ENCODE data around the gene CDK6. TPM values are rescaled to one million over a fixed set of nuclear protein-coding genes. Genes with fewer than 3 reads are reported as not detected.

Gene CDK6
- total and polyA plus RNA-seq, 2 experiments from 2014 or later = 7.4 to 23.7 TPM

DNA sequence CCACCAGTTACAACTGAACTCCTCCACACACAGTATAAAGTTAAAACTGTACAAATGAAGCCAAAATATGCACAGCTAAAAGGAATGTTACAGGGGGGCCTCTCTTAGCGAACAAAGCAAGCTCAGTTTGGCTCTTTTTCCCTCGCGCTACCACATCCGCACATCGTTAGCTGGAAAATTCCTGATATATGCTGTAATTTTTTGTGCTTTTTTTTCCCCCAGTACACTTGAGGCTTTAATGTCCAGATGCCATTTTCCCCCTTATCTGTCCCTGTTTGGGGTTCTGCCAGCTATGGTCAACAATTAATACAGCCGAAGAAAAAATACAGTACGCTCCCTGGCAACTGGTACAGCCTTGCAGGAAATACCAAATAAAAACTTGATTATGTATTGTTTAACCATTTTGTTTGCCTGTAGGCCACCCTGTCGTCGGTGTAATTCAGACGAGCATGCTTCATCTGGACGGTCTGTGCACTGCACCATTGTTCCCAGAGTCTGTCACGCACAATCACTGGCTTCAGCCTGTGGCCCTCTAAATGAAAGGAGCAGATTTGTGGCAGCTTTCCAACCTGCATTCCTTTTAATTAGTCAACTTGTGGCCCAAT is 138.0 kb downstream of the CDK6 start (continued):
- TF ChIP-seq, protein P1, sequence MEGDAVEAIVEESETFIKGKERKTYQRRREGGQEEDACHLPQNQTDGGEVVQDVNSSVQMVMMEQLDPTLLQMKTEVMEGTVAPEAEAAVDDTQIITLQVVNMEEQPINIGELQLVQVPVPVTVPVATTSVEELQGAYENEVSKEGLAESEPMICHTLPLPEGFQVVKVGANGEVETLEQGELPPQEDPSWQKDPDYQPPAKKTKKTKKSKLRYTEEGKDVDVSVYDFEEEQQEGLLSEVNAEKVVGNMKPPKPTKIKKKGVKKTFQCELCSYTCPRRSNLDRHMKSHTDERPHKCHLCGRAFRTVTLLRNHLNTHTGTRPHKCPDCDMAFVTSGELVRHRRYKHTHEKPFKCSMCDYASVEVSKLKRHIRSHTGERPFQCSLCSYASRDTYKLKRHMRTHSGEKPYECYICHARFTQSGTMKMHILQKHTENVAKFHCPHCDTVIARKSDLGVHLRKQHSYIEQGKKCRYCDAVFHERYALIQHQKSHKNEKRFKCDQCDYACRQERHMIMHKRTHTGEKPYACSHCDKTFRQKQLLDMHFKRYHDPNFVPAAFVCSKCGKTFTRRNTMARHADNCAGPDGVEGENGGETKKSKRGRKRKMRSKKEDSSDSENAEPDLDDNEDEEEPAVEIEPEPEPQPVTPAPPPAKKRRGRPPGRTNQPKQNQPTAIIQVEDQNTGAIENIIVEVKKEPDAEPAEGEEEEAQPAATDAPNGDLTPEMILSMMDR (conservative IDR thresholded peaks at IDR 0.05; ENCODE audit: low read depth in 2 of 2) = no peak
- no peak for TF ChIP-seq JUNB (IDR thresholded peaks at IDR 0.05; ENCODE audit: unreplicated experiment)
- TF ChIP-seq STAT1 (IDR thresholded peaks at IDR 0.05; ENCODE audit: unreplicated experiment) = no peak
- no peak for TF ChIP-seq NANOG (IDR thresholded peaks at IDR 0.05; ENCODE audit: borderline replicate concordance)
- TF ChIP-seq, protein P2, sequence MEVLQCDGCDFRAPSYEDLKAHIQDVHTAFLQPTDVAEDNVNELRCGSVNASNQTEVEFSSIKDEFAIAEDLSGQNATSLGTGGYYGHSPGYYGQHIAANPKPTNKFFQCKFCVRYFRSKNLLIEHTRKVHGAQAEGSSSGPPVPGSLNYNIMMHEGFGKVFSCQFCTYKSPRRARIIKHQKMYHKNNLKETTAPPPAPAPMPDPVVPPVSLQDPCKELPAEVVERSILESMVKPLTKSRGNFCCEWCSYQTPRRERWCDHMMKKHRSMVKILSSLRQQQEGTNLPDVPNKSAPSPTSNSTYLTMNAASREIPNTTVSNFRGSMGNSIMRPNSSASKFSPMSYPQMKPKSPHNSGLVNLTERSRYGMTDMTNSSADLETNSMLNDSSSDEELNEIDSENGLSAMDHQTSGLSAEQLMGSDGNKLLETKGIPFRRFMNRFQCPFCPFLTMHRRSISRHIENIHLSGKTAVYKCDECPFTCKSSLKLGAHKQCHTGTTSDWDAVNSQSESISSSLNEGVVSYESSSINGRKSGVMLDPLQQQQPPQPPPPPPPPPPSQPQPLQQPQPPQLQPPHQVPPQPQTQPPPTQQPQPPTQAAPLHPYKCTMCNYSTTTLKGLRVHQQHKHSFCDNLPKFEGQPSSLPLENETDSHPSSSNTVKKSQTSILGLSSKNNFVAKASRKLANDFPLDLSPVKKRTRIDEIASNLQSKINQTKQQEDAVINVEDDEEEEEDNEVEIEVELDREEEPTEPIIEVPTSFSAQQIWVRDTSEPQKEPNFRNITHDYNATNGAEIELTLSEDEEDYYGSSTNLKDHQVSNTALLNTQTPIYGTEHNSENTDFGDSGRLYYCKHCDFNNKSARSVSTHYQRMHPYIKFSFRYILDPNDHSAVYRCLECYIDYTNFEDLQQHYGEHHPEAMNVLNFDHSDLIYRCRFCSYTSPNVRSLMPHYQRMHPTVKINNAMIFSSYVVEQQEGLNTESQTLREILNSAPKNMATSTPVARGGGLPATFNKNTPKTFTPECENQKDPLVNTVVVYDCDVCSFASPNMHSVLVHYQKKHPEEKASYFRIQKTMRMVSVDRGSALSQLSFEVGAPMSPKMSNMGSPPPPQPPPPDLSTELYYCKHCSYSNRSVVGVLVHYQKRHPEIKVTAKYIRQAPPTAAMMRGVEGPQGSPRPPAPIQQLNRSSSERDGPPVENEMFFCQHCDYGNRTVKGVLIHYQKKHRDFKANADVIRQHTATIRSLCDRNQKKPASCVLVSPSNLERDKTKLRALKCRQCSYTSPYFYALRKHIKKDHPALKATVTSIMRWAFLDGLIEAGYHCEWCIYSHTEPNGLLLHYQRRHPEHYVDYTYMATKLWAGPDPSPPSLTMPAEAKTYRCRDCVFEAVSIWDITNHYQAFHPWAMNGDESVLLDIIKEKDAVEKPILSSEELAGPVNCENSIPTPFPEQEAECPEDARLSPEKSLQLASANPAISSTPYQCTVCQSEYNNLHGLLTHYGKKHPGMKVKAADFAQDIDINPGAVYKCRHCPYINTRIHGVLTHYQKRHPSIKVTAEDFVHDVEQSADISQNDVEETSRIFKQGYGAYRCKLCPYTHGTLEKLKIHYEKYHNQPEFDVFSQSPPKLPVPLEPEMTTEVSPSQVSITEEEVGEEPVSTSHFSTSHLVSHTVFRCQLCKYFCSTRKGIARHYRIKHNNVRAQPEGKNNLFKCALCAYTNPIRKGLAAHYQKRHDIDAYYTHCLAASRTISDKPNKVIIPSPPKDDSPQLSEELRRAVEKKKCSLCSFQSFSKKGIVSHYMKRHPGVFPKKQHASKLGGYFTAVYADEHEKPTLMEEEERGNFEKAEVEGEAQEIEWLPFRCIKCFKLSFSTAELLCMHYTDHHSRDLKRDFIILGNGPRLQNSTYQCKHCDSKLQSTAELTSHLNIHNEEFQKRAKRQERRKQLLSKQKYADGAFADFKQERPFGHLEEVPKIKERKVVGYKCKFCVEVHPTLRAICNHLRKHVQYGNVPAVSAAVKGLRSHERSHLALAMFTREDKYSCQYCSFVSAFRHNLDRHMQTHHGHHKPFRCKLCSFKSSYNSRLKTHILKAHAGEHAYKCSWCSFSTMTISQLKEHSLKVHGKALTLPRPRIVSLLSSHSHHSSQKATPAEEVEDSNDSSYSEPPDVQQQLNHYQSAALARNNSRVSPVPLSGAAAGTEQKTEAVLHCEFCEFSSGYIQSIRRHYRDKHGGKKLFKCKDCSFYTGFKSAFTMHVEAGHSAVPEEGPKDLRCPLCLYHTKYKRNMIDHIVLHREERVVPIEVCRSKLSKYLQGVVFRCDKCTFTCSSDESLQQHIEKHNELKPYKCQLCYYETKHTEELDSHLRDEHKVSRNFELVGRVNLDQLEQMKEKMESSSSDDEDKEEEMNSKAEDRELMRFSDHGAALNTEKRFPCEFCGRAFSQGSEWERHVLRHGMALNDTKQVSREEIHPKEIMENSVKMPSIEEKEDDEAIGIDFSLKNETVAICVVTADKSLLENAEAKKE (CRISPR knock-in tag; IDR thresholded peaks at IDR 0.05) = no peak

DNA sequence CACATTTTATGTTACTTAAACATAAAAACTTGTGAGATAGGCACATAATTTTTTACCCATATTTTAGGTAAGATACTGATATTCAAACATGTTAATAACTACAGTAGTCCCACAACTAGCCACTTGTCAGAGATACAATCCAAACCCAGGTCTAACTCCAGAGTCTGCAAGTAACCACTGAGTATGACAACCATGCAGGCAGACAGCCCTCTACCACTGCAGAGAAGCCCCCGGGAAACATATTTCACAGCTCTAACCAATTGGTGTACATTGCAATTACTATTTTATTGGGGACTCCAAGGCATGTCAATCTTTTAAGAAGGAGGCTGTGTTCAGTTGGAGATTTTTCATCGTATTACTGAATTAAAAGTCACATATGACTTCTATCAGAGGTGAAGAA is 139.0 kb downstream of the CDK6 start:
- no peak overlapping the region for H3K27ac Mint-ChIP-seq
- no peak for TF ChIP-seq EZH2 (IDR thresholded peaks at IDR 0.05; ENCODE audit: low read depth, unreplicated experiment)
- TF ChIP-seq, protein P2 (CRISPR knock-in tag; IDR thresholded peaks at IDR 0.05) = no peak

More for the DNA sequence above, 139.0 kb downstream of the CDK6 start:
- Mint-ChIP-seq H3K4me3 (no peak overlapping the region), H3K36me3 (ENCODE audit: low read depth) (no peaks in the 10 kb centered on the region), H3K4me1 (peaks cover 26% of the 10 kb centered on the region), H3K9me3 (no peaks in the 10 kb centered on the region), H3K27me3 (ENCODE audit: insufficient read depth, low read depth, poor library complexity) (no peaks in the 10 kb centered on the region)
- H3K36me3 ChIP-seq (ENCODE audit: insufficient read depth) = no peaks in the 10 kb centered on the region
- no peaks in the 10 kb centered on the region for H4K20me1 ChIP-seq (replicated peaks; ENCODE audit: insufficient read depth)
- H3K27ac ChIP-seq (ENCODE audit: low read depth) = no peak overlapping the region
- no peak overlapping the region for H3K4me2 ChIP-seq
- H3K9me2 ChIP-seq (ENCODE audit: insufficient read depth) = no peaks in the 10 kb centered on the region
- H3K27me3 ChIP-seq (ENCODE audit: insufficient read depth) = no peaks in the 10 kb centered on the region
- no peaks in the 10 kb centered on the region for H3K79me2 ChIP-seq (replicated peaks; ENCODE audit: insufficient read depth)
- no peaks in the 10 kb centered on the region for H3F3A ChIP-seq (replicated peaks; ENCODE audit: low read depth)
- H2AFZ ChIP-seq = no peak overlapping the region
- ATAC-seq (no peak), DNase-seq (ENCODE audit: low spot score) (no peak)
- no peak overlapping the region for H3K4me3 ChIP-seq
- peaks cover 8% of the 10 kb centered on the region; the same call in 1 of the 2 replicates for H3K4me1 ChIP-seq (ENCODE audit: insufficient read depth)
